Measurements from ENCODE around the gene GFRA1.

GFRA1 gene

DNA sequence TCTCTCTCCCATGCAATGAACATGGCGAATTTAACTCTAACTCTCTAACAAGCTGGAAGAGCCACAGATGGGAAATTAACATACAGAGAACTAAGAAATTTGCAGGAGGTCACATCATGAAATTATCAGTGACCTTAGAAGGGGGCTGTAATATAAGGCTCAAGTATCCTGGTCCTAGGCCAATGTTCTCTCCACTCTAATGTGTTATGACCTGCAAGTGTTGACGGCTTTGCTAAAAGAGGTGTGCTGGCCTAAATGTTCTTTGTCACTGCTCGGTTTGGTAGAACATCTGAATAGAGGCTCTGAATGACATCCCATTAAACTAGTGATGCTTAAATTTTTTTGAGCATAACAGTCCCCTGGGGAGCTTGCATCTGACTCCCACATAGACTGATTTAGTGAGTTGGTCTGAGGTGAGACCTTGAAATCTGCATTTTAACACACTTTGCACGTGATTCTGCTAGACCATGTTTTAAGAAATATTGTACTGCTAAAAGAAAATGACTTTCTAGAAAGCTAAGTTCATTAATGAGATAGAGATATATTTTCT lies 129.3 kb downstream of the GFRA1 start:
- no peaks in the 10 kb centered on the region for H3K9me3 ChIP-seq (ENCODE audit: control insufficient read depth, low read length)
- H3K4me1 ChIP-seq: no peaks in the 10 kb centered on the region
- H2AFZ ChIP-seq: no peak overlapping the region
- no peaks in the 10 kb centered on the region for H3K27me3 ChIP-seq (ENCODE audit: control insufficient read depth, insufficient read depth, low read length)
- H3K79me2 ChIP-seq: no peaks in the 10 kb centered on the region
- no peak overlapping the region for H3K9ac ChIP-seq
- no peak overlapping the region for H3K27ac ChIP-seq
- no peak overlapping the region for H3K4me2 ChIP-seq (ENCODE audit: low read length)
- TF ChIP-seq, protein P1, sequence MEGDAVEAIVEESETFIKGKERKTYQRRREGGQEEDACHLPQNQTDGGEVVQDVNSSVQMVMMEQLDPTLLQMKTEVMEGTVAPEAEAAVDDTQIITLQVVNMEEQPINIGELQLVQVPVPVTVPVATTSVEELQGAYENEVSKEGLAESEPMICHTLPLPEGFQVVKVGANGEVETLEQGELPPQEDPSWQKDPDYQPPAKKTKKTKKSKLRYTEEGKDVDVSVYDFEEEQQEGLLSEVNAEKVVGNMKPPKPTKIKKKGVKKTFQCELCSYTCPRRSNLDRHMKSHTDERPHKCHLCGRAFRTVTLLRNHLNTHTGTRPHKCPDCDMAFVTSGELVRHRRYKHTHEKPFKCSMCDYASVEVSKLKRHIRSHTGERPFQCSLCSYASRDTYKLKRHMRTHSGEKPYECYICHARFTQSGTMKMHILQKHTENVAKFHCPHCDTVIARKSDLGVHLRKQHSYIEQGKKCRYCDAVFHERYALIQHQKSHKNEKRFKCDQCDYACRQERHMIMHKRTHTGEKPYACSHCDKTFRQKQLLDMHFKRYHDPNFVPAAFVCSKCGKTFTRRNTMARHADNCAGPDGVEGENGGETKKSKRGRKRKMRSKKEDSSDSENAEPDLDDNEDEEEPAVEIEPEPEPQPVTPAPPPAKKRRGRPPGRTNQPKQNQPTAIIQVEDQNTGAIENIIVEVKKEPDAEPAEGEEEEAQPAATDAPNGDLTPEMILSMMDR (IDR thresholded peaks at IDR 0.05): no peak
- H3K36me3 ChIP-seq (ENCODE audit: control insufficient read depth, insufficient read depth, low read length): no peaks in the 10 kb centered on the region
- H3K4me3 ChIP-seq (ENCODE audit: low read depth, low read length): no peak overlapping the region

DNA sequence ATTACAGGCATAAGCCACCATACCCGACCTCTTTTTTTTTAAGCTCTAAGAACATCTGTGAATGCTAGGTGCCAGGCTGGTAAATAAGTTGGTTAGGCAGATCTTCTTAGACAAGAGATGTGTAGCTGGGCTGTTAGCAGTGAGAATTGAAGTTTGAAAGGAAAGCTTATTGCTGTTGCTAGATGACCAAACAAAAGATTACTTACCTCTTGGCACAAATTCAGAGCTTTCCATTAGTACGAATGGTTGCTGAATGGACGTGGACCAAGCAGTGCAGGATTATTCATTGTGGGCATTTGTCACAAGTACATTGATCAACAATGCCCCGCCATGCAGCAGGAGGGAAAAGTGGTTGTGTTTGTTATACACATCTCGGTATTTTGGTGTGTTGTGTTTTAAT lies 131.2 kb downstream of the GFRA1 start:
- no peaks in the 10 kb centered on the region for H3K9me3 ChIP-seq (ENCODE audit: control insufficient read depth, low read length)

DNA sequence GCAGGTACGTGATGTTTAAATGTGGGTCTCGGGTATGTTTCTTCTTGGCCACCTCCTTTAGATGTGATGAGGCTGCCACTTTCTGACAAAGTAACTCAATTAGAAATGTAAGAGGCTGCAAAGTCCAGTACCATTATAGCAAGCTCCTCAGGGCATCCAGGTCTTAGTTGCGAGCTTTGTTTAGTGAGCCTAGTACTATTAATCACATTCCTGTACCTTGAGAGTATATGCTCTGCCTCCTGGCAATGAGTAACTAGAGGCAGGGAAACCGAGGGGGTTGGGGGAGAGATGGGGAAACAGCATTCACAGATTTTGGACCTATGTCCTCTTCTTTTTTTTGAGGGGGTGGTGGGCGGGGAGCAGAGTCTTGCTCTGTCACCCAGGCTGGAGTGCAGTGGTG lies 131.8 kb downstream of the GFRA1 start:
- TF ChIP-seq, protein P1 (IDR thresholded peaks at IDR 0.05): no peak
- Histone ChIP-seq H3K9ac (no peak overlapping the region), H3K9me3 (ENCODE audit: control insufficient read depth, low read length) (no peaks in the 10 kb centered on the region), H3K4me2 (ENCODE audit: low read length) (no peak overlapping the region), H2AFZ (no peak overlapping the region), H3K4me1 (no peaks in the 10 kb centered on the region), H3K79me2 (no peaks in the 10 kb centered on the region), H3K27me3 (ENCODE audit: control insufficient read depth, insufficient read depth, low read length) (no peaks in the 10 kb centered on the region), H3K36me3 (ENCODE audit: control insufficient read depth, insufficient read depth, low read length) (no peaks in the 10 kb centered on the region), H3K4me3 (ENCODE audit: low read depth, low read length) (no peak overlapping the region), H3K27ac (no peak overlapping the region)

More for the DNA sequence above, 131.2 kb downstream of the GFRA1 start:
- no peak overlapping the region for H3K9ac ChIP-seq
- no peak overlapping the region for H3K4me2 ChIP-seq (ENCODE audit: low read length)
- no peaks in the 10 kb centered on the region for H3K36me3 ChIP-seq (ENCODE audit: control insufficient read depth, insufficient read depth, low read length)
- no peaks in the 10 kb centered on the region for H3K4me1 ChIP-seq
- no peak overlapping the region for H2AFZ ChIP-seq
- H3K79me2 ChIP-seq: no peaks in the 10 kb centered on the region
- no peaks in the 10 kb centered on the region for H3K27me3 ChIP-seq (ENCODE audit: control insufficient read depth, insufficient read depth, low read length)
- no peak overlapping the region for H3K27ac ChIP-seq
- TF ChIP-seq, protein P1 (IDR thresholded peaks at IDR 0.05): no peak
- no peak overlapping the region for H3K4me3 ChIP-seq (ENCODE audit: low read depth, low read length)

DNA sequence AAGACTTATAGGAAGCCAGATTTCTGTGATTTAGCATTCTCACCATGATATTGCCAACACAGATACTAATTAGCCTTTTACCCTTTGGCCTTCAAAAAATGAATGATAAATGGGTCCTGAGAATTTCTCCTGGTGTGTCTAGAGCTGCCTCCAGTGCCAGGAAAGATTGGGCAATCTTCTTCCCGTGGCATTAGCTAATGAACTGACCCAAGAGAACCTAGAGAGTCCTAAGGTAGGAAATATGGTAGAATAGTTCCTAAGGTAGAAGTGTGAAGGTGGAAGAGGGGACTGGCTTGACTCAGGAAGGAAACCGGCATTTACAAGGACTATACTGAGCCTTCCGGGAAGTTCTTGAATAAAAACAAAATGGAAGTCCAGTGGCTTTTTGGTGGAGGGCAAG lies 133.1 kb downstream of the GFRA1 start:
- H3K27ac ChIP-seq: no peak overlapping the region
- no peak overlapping the region for H3K4me2 ChIP-seq (ENCODE audit: low read length)
- H3K4me1 ChIP-seq: no peaks in the 10 kb centered on the region
- H3K9me3 ChIP-seq (ENCODE audit: control insufficient read depth, low read length): no peaks in the 10 kb centered on the region
- no peaks in the 10 kb centered on the region for H3K79me2 ChIP-seq
- no peak overlapping the region for H3K9ac ChIP-seq
- H3K4me3 ChIP-seq (ENCODE audit: low read depth, low read length): no peak overlapping the region
- TF ChIP-seq, protein P1 (IDR thresholded peaks at IDR 0.05): no peak
- no peak overlapping the region for H2AFZ ChIP-seq
- no peaks in the 10 kb centered on the region for H3K36me3 ChIP-seq (ENCODE audit: control insufficient read depth, insufficient read depth, low read length)
- H3K27me3 ChIP-seq (ENCODE audit: control insufficient read depth, insufficient read depth, low read length): no peaks in the 10 kb centered on the region

DNA sequence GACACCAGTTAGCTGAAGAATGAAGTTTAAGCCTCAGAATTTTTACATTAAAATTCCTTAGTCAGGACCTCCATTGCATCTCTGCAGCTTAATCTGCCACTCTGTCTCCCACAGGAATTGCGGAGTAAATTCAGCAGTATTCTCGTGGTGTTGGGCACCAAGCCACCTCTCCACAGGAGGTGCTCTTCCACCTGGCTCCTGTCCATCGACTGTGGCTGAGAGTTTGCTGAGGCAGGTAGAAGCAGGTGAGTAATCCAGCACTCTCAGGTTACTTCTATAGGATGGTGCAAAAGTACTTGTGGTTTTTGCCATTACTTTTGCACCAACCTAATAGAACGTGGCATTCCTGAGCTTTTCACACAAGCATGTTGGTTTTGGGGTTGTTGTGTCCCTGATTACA lies 134.1 kb downstream of the GFRA1 start:
- Histone ChIP-seq H3K4me3 (ENCODE audit: low read depth, low read length) (no peak overlapping the region), H2AFZ (peak overlapping the region; percentile 38), H3K9ac (no peak overlapping the region), H3K36me3 (ENCODE audit: control insufficient read depth, insufficient read depth, low read length) (no peaks in the 10 kb centered on the region), H3K9me3 (ENCODE audit: control insufficient read depth, low read length) (no peaks in the 10 kb centered on the region), H3K27ac (no peak overlapping the region), H3K4me1 (no peaks in the 10 kb centered on the region), H3K4me2 (ENCODE audit: low read length) (no peak overlapping the region), H3K79me2 (no peaks in the 10 kb centered on the region), H3K27me3 (ENCODE audit: control insufficient read depth, insufficient read depth, low read length) (no peaks in the 10 kb centered on the region)
- TF ChIP-seq, protein P1 (IDR thresholded peaks at IDR 0.05): no peak
